Fibroblast of upper back skin (primary cell): ENCODE measurements around the gene DRG2.

Experiments used
- DNase-seq: peaks from one replicate; pipeline ENCODE4 v3.0.0-alpha.2; 2013

DRG2 gene

GRCh38 chr17:18117982-18118975 lies 30.5 kb downstream of the DRG2 start:
- no peak for DNase-seq

GRCh38 chr17:18119166-18119745 lies 31.5 kb downstream of the DRG2 start:
- DNase-seq, result no peak

GRCh38 chr17:18119938-18120337 lies 32.2 kb downstream of the DRG2 start:
- DNase-seq, result no peak

GRCh38 chr17:18120461-18121017 lies 32.8 kb downstream of the DRG2 start:
- no peak for DNase-seq

- DNase-seq, result no peak
Observed at GRCh38 chr17:18121144-18121910, 33.6 kb downstream of the DRG2 start.

- no peak for DNase-seq
Observed at GRCh38 chr17:18122990-18123753, 35.4 kb downstream of the DRG2 start.

GRCh38 chr17:18124345-18125126 lies 36.8 kb downstream of the DRG2 start:
- no peak for DNase-seq

GRCh38 chr17:18129041-18129502 lies 41.3 kb downstream of the DRG2 start:
- peak; percentile 14 for DNase-seq

GRCh38 chr17:18132711-18133110 lies 45.0 kb downstream of the DRG2 start:
- no peak for DNase-seq

GRCh38 chr17:18136357-18136756 lies 48.6 kb downstream of the DRG2 start:
- no peak for DNase-seq

GRCh38 chr17:18138065-18138749 lies 50.5 kb downstream of the DRG2 start:
- peak; percentile 12 for DNase-seq

GRCh38 chr17:18139092-18139491 lies 51.3 kb downstream of the DRG2 start:
- no peak for DNase-seq

- DNase-seq, result no peak
Observed at GRCh38 chr17:18139498-18139897, 51.8 kb downstream of the DRG2 start.

- DNase-seq, result no peak
Observed at GRCh38 chr17:18139949-18140348, 52.2 kb downstream of the DRG2 start.

- DNase-seq, result no peak
Observed at GRCh38 chr17:18140648-18141047, 52.9 kb downstream of the DRG2 start.

GRCh38 chr17:18141210-18141803 lies 53.6 kb downstream of the DRG2 start:
- DNase-seq, result peak; percentile 55

GRCh38 chr17:18142417-18142816 lies 54.7 kb downstream of the DRG2 start:
- no peak for DNase-seq

- no peak for DNase-seq
Observed at GRCh38 chr17:18143044-18143936, 55.5 kb downstream of the DRG2 start.

- no peak for DNase-seq
Observed at GRCh38 chr17:18144261-18144660, 56.5 kb downstream of the DRG2 start.
